GM23338 (cell line): ENCODE data around the gene CDH15. TPM values are rescaled to one million over a fixed set of nuclear protein-coding genes. Genes with fewer than 3 reads are reported as not detected.

Experiments
- ATAC-seq: fragments of 200-7000 bp; cut with Tn5 transposase; 3 replicates; pipeline ENCODE4 v1.9.1; 2020
- DNase-seq: peaks from one replicate; pipeline ENCODE4 v3.0.0-alpha.2; 2015; ENCODE audit warnings: low spot score
- H2AFZ ChIP-seq: fragments of 200-600 bp; sonication (generic); 2 replicates; pipeline ENCODE4 v1.8.0; 2016; ENCODE audit warnings: antibody characterized with exemption, mild to moderate bottlenecking, moderate library complexity
- H3F3A ChIP-seq: fragments of 200-600 bp; sonication (generic); replicated peaks from 2 replicates; pipeline ENCODE4 v1.8.0; 2017; ENCODE audit warnings: antibody characterized with exemption, mixed run types, low read depth
- H3K27ac ChIP-seq: fragments of 200-600 bp; sonication (generic); 2 replicates; pipeline ENCODE4 v1.6.1; 2016; ENCODE audit warnings: low read depth
- H3K27me3 ChIP-seq: fragments of 200-600 bp; sonication (generic); 2 replicates; pipeline ENCODE4 v1.8.0; 2016; ENCODE audit warnings: mild to moderate bottlenecking, mixed run types, moderate library complexity; ENCODE audit not compliant: insufficient read depth
- H3K36me3 ChIP-seq: fragments of 200-600 bp; sonication (generic); 2 replicates; pipeline ENCODE4 v1.8.0; 2016; ENCODE audit warnings: mild to moderate bottlenecking; ENCODE audit not compliant: insufficient read depth
- H3K4me1 ChIP-seq: fragments of 200-600 bp; sonication (generic); 2 replicates; pipeline ENCODE4 v1.8.0; 2016; ENCODE audit warnings: mild to moderate bottlenecking, moderate library complexity; ENCODE audit not compliant: insufficient read depth
- H3K4me2 ChIP-seq: fragments of 200-600 bp; sonication (generic); 2 replicates; pipeline ENCODE4 v1.7.1; 2017; ENCODE audit warnings: mixed run types
- H3K4me3 ChIP-seq: fragments of 200-600 bp; sonication (generic); 2 replicates; pipeline ENCODE4 v1.6.1; 2016; ENCODE audit warnings: mixed run types
- H3K79me2 ChIP-seq: fragments of 200-600 bp; sonication (generic); replicated peaks from 2 replicates; pipeline ENCODE4 v1.8.0; 2017; ENCODE audit warnings: mild to moderate bottlenecking; ENCODE audit not compliant: insufficient read depth
- H3K9me2 ChIP-seq: fragments of 200-600 bp; sonication (generic); 2 replicates; pipeline ENCODE4 v1.8.0; 2017; ENCODE audit not compliant: insufficient read depth
- H4K20me1 ChIP-seq: fragments of 200-600 bp; sonication (generic); replicated peaks from 2 replicates; pipeline ENCODE4 v1.8.0; 2017; ENCODE audit warnings: mild to moderate bottlenecking; ENCODE audit not compliant: insufficient read depth
- H3K27ac Mint-ChIP-seq: 2 replicates; pipeline ENCODE4 v1.8.0; 2020; ENCODE audit warnings: inconsistent platforms, mild to moderate bottlenecking, moderate library complexity, mixed read lengths
- H3K27me3 Mint-ChIP-seq: 3 replicates; pipeline ENCODE4 v1.8.0; 2022; ENCODE audit warnings: low read depth, mild to moderate bottlenecking, moderate library complexity, mixed read lengths, inconsistent platforms; ENCODE audit not compliant: insufficient read depth, poor library complexity
- H3K36me3 Mint-ChIP-seq: 3 replicates; pipeline ENCODE4 v1.8.0; 2021; ENCODE audit warnings: low read depth, mild to moderate bottlenecking, inconsistent platforms, moderate library complexity, mixed read lengths
- H3K4me1 Mint-ChIP-seq: 3 replicates; pipeline ENCODE4 v1.8.0; 2020; ENCODE audit warnings: mild to moderate bottlenecking, inconsistent platforms, mixed read lengths
- H3K4me3 Mint-ChIP-seq: 3 replicates; pipeline ENCODE4 v1.8.0; 2021; ENCODE audit warnings: moderate library complexity, mild to moderate bottlenecking, inconsistent platforms, mixed read lengths
- H3K9me3 Mint-ChIP-seq: 3 replicates; pipeline ENCODE4 v1.8.0; 2020; ENCODE audit warnings: moderate library complexity, mild to moderate bottlenecking, inconsistent platforms, mixed read lengths
- CREB1 ChIP-seq: fragments of 250-450 bp; sonication (Bioruptor Pico); IDR thresholded peaks from 2 replicates; pipeline ENCODE4 v1.5.0; 2020; ENCODE audit warnings: low read depth, mild to moderate bottlenecking, moderate library complexity
- EZH2 ChIP-seq: fragments of 200-600 bp; sonication (generic); IDR thresholded peaks from one replicate; pipeline ENCODE4 v1.8.0; 2017; ENCODE audit warnings: antibody characterized with exemption, mild to moderate bottlenecking, low read depth; ENCODE audit not compliant: unreplicated experiment
- EZH2phosphoT487 ChIP-seq: fragments of 200-600 bp; sonication (generic); IDR thresholded peaks from one replicate; pipeline ENCODE4 v1.8.1; 2018; ENCODE audit warnings: antibody characterized with exemption; ENCODE audit not compliant: unreplicated experiment
- STAT1 ChIP-seq: IDR thresholded peaks from one replicate; pipeline ENCODE4 v1.6.1; 2016; ENCODE audit warnings: antibody characterized with exemption; ENCODE audit not compliant: unreplicated experiment
- ZNF114 ChIP-seq: fragments of 250-450 bp; sonication (Bioruptor Pico); IDR thresholded peaks from 2 replicates; pipeline ENCODE4 v1.5.0; 2020; ENCODE audit warnings: mild to moderate bottlenecking, moderate library complexity
- polyA plus RNA-seq: library from polyadenylated mRNA; unstranded; fragments of >200 nt; fragmentation: Nextera tagmentation; extraction: Ambion mirVana; gene quantifications from 2 replicates; pipeline ENCODE4 v1.2.1, GENCODE V29; 2016
- total RNA-seq: library from RNA; depleted of rRNA; stranded (reverse); fragments of >200 nt; shearing (Covaris generic); gene quantifications from 2 replicates; pipeline ENCODE4 v1.2.3, GENCODE V29; 2014
- TF ChIP-seq, protein P1 (sequence below): IDR thresholded peaks from one replicate; pipeline ENCODE4 v1.6.1; 2018; ENCODE audit warnings: antibody characterized with exemption; ENCODE audit not compliant: unreplicated experiment
- TF ChIP-seq, protein P2 (sequence below), 2 experiments: fragments of 200-600 bp in 1 of 2; sonication (generic) in 1 of 2; conservative IDR thresholded peaks; 2 replicates each; pipeline versions ENCODE4 v1.5.1 to v1.6.1; 2016 to 2017; ENCODE audit warnings: antibody characterized with exemption in 2 of 2, low read depth in 2 of 2, mild to moderate bottlenecking in 2 of 2, moderate library complexity in 1 of 2
- TF ChIP-seq, protein P3 (sequence below): fragments of 250-450 bp; sonication (Bioruptor Pico); IDR thresholded peaks from 2 replicates; pipeline ENCODE4 v1.5.0; 2020; ENCODE audit warnings: mild to moderate bottlenecking, moderate library complexity
- TF ChIP-seq, protein P4 (sequence below): IDR thresholded peaks from 2 replicates; pipeline ENCODE4 v1.6.1; 2016; ENCODE audit warnings: antibody characterized with exemption

Gene CDH15
- total and polyA plus RNA-seq, 2 experiments from 2014 or later = 0.61 to 1.0 TPM

DNA sequence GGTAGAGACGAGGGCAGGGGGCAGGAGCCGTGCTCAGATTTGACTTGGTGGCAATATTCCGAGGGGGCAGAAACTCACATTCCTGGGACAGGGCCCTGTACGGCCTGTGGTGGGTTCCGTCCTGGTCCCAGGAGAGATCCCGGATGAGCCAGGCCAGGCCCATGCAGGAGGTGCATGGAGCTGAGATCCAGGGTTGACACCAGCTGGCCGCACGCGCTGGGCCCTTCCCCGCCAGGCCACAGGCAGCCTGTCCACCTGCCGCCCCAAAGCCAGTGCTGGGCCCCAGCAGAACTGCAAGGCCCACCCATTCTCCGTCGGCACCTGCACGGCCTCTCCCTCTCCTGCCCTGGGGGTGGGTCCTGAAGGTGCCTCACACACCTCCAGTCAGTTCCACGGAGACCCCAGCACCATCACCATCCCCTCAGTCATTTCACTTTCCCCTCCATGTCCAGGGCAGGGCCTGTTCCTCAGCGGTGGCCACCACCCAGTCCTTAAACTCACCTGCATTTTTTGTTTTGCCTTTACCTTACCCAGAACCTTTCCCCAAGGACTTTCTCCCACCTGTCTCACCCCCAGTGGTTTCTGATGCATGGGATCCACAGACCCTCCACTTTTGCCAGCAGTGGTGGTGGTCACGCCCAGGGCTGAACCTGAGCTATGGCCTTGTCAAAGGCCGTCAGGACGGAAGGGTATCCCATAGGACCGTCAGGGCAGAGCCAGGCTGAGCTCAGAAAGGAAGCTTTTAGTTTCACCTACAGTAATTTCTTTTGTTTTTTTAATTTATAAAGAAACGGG, 25.1 kb upstream of the CDH15 start:
- H3K36me3 ChIP-seq = peaks cover 5% of the 10 kb centered on the region; the same call in 1 of the 2 replicates

More for the DNA sequence above, 25.1 kb upstream of the CDH15 start:
- Mint-ChIP-seq H3K27me3 (peaks cover 6% of the 10 kb centered on the region), H3K4me1 (no peaks in the 10 kb centered on the region), H3K4me3 (no peak overlapping the region; the same call in 2 of the 3 replicates), H3K9me3 (peaks cover 35% of the 10 kb centered on the region), H3K27ac (no peak overlapping the region), H3K36me3 (peaks cover 54% of the 10 kb centered on the region)
- TF ChIP-seq STAT1 (no peak), EZH2phosphoT487 (no peak), ZNF114 (CRISPR knock-in tag) (no peak), CREB1 (CRISPR knock-in tag) (no peak), EZH2 (no peak)
- TF ChIP-seq, protein P1, sequence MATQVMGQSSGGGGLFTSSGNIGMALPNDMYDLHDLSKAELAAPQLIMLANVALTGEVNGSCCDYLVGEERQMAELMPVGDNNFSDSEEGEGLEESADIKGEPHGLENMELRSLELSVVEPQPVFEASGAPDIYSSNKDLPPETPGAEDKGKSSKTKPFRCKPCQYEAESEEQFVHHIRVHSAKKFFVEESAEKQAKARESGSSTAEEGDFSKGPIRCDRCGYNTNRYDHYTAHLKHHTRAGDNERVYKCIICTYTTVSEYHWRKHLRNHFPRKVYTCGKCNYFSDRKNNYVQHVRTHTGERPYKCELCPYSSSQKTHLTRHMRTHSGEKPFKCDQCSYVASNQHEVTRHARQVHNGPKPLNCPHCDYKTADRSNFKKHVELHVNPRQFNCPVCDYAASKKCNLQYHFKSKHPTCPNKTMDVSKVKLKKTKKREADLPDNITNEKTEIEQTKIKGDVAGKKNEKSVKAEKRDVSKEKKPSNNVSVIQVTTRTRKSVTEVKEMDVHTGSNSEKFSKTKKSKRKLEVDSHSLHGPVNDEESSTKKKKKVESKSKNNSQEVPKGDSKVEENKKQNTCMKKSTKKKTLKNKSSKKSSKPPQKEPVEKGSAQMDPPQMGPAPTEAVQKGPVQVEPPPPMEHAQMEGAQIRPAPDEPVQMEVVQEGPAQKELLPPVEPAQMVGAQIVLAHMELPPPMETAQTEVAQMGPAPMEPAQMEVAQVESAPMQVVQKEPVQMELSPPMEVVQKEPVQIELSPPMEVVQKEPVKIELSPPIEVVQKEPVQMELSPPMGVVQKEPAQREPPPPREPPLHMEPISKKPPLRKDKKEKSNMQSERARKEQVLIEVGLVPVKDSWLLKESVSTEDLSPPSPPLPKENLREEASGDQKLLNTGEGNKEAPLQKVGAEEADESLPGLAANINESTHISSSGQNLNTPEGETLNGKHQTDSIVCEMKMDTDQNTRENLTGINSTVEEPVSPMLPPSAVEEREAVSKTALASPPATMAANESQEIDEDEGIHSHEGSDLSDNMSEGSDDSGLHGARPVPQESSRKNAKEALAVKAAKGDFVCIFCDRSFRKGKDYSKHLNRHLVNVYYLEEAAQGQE = no peak
- TF ChIP-seq, protein P2, sequence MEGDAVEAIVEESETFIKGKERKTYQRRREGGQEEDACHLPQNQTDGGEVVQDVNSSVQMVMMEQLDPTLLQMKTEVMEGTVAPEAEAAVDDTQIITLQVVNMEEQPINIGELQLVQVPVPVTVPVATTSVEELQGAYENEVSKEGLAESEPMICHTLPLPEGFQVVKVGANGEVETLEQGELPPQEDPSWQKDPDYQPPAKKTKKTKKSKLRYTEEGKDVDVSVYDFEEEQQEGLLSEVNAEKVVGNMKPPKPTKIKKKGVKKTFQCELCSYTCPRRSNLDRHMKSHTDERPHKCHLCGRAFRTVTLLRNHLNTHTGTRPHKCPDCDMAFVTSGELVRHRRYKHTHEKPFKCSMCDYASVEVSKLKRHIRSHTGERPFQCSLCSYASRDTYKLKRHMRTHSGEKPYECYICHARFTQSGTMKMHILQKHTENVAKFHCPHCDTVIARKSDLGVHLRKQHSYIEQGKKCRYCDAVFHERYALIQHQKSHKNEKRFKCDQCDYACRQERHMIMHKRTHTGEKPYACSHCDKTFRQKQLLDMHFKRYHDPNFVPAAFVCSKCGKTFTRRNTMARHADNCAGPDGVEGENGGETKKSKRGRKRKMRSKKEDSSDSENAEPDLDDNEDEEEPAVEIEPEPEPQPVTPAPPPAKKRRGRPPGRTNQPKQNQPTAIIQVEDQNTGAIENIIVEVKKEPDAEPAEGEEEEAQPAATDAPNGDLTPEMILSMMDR (conservative IDR thresholded peaks at IDR 0.05; ENCODE audit: low read depth in 2 of 2) = no peak
- TF ChIP-seq, protein P3, sequence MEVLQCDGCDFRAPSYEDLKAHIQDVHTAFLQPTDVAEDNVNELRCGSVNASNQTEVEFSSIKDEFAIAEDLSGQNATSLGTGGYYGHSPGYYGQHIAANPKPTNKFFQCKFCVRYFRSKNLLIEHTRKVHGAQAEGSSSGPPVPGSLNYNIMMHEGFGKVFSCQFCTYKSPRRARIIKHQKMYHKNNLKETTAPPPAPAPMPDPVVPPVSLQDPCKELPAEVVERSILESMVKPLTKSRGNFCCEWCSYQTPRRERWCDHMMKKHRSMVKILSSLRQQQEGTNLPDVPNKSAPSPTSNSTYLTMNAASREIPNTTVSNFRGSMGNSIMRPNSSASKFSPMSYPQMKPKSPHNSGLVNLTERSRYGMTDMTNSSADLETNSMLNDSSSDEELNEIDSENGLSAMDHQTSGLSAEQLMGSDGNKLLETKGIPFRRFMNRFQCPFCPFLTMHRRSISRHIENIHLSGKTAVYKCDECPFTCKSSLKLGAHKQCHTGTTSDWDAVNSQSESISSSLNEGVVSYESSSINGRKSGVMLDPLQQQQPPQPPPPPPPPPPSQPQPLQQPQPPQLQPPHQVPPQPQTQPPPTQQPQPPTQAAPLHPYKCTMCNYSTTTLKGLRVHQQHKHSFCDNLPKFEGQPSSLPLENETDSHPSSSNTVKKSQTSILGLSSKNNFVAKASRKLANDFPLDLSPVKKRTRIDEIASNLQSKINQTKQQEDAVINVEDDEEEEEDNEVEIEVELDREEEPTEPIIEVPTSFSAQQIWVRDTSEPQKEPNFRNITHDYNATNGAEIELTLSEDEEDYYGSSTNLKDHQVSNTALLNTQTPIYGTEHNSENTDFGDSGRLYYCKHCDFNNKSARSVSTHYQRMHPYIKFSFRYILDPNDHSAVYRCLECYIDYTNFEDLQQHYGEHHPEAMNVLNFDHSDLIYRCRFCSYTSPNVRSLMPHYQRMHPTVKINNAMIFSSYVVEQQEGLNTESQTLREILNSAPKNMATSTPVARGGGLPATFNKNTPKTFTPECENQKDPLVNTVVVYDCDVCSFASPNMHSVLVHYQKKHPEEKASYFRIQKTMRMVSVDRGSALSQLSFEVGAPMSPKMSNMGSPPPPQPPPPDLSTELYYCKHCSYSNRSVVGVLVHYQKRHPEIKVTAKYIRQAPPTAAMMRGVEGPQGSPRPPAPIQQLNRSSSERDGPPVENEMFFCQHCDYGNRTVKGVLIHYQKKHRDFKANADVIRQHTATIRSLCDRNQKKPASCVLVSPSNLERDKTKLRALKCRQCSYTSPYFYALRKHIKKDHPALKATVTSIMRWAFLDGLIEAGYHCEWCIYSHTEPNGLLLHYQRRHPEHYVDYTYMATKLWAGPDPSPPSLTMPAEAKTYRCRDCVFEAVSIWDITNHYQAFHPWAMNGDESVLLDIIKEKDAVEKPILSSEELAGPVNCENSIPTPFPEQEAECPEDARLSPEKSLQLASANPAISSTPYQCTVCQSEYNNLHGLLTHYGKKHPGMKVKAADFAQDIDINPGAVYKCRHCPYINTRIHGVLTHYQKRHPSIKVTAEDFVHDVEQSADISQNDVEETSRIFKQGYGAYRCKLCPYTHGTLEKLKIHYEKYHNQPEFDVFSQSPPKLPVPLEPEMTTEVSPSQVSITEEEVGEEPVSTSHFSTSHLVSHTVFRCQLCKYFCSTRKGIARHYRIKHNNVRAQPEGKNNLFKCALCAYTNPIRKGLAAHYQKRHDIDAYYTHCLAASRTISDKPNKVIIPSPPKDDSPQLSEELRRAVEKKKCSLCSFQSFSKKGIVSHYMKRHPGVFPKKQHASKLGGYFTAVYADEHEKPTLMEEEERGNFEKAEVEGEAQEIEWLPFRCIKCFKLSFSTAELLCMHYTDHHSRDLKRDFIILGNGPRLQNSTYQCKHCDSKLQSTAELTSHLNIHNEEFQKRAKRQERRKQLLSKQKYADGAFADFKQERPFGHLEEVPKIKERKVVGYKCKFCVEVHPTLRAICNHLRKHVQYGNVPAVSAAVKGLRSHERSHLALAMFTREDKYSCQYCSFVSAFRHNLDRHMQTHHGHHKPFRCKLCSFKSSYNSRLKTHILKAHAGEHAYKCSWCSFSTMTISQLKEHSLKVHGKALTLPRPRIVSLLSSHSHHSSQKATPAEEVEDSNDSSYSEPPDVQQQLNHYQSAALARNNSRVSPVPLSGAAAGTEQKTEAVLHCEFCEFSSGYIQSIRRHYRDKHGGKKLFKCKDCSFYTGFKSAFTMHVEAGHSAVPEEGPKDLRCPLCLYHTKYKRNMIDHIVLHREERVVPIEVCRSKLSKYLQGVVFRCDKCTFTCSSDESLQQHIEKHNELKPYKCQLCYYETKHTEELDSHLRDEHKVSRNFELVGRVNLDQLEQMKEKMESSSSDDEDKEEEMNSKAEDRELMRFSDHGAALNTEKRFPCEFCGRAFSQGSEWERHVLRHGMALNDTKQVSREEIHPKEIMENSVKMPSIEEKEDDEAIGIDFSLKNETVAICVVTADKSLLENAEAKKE (CRISPR knock-in tag) = no peak
- TF ChIP-seq, protein P4, sequence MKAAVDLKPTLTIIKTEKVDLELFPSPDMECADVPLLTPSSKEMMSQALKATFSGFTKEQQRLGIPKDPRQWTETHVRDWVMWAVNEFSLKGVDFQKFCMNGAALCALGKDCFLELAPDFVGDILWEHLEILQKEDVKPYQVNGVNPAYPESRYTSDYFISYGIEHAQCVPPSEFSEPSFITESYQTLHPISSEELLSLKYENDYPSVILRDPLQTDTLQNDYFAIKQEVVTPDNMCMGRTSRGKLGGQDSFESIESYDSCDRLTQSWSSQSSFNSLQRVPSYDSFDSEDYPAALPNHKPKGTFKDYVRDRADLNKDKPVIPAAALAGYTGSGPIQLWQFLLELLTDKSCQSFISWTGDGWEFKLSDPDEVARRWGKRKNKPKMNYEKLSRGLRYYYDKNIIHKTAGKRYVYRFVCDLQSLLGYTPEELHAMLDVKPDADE = no peak
- no peaks in the 10 kb centered on the region; the same call in 1 of the 2 replicates for H3K9me2 ChIP-seq
- H3K4me1 ChIP-seq = no peaks in the 10 kb centered on the region
- ATAC-seq (no peak), DNase-seq (no peak)
- H2AFZ ChIP-seq = no peak overlapping the region
- H3K27me3 ChIP-seq = no peaks in the 10 kb centered on the region
- H3F3A ChIP-seq = no peaks in the 10 kb centered on the region
- H3K4me3 ChIP-seq = no peak overlapping the region
- H4K20me1 ChIP-seq = no peaks in the 10 kb centered on the region
- H3K4me2 ChIP-seq = no peak overlapping the region
- no peak overlapping the region for H3K27ac ChIP-seq
- no peaks in the 10 kb centered on the region for H3K79me2 ChIP-seq
